ENCODE data around the gene AKAP9.

The AKAP9 gene

DNA sequence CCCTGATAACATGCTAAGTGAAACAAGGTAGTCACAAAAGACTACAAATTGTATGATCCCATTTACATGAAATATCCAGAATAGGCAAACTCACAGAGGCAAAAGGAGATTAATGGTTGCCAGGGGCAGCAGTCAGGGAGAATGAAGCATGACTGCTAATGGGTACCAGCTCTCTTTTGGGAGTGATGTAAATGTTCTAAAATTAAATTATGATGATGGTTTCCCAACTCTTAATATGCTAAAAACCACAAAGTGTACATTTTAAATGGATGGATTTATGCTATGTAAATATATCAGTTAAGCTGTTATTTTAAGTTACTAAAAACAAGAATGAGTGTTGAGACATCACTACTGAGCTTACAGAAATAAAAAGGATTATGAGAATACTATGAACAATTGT, 181.0 kb downstream of the AKAP9 start:
- no peak for DNase-seq (ENCODE audit: low read depth)
- no peak overlapping the region for H3K4me3 ChIP-seq (ENCODE audit: low read depth, low read length)
- TF ChIP-seq, protein P1, sequence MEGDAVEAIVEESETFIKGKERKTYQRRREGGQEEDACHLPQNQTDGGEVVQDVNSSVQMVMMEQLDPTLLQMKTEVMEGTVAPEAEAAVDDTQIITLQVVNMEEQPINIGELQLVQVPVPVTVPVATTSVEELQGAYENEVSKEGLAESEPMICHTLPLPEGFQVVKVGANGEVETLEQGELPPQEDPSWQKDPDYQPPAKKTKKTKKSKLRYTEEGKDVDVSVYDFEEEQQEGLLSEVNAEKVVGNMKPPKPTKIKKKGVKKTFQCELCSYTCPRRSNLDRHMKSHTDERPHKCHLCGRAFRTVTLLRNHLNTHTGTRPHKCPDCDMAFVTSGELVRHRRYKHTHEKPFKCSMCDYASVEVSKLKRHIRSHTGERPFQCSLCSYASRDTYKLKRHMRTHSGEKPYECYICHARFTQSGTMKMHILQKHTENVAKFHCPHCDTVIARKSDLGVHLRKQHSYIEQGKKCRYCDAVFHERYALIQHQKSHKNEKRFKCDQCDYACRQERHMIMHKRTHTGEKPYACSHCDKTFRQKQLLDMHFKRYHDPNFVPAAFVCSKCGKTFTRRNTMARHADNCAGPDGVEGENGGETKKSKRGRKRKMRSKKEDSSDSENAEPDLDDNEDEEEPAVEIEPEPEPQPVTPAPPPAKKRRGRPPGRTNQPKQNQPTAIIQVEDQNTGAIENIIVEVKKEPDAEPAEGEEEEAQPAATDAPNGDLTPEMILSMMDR (IDR thresholded peaks at IDR 0.05; ENCODE audit: insufficient read depth, low read depth, low read length, missing control alignments) = no peak

DNA sequence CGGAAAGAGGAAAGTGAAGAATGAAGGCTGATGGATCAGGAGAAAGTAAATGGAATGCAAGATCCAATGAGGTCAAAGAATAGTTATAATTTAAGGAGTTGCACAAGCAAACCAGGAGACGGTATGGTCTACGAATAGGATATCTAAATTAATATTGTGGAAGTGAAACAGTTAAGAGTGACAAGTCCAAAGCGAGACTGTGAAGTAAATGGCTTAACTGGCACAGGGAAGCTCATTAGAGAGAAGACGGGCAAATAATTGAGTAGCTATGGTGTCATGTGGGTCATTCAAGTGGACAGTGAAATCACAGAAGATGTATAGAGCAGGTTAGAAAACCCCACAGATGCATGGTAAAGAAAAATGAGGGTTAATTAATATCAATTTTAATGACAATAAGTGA, 190.4 kb downstream of the AKAP9 start:
- TF ChIP-seq, protein P1 (IDR thresholded peaks at IDR 0.05; ENCODE audit: insufficient read depth, low read depth, low read length, missing control alignments) = no peak
- peak overlapping the region; percentile 90; the same call in 1 of the 2 replicates for H3K4me3 ChIP-seq (ENCODE audit: low read depth, low read length)
- peak; percentile 10 for DNase-seq (ENCODE audit: low read depth)

DNA sequence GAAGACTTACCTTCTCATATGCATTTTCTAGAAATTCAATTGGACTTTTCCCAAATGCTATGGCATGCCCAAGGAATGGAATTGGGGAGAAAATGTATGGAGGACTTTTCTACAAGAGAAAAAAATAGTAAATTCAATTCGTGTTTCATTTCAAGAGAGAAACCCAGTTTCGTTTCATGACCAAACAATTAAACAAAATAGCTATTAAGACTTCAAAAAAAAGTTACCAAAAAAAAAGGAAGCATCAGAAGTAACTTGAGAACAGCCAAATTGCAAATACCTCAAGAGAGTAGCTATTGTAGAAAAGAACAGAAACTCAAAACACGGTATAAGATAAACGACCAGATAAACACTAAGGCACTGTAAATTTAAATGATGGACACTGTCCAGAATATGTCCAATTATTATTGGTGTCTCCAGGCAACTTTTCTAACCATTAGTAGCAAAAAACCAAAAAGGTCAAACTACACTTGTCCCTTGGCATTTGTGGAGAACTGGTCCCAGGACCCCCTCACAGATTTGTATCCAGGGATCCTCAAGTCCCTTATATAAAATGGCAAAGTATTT, 191.2 kb downstream of the AKAP9 start:
- TF ChIP-seq, protein P1 (IDR thresholded peaks at IDR 0.05; ENCODE audit: insufficient read depth, low read depth, low read length, missing control alignments) = no peak
- peak; percentile 14 for DNase-seq (ENCODE audit: low read depth)
- H3K4me3 ChIP-seq (ENCODE audit: low read depth, low read length) = peak overlapping the region; percentile 90

DNA sequence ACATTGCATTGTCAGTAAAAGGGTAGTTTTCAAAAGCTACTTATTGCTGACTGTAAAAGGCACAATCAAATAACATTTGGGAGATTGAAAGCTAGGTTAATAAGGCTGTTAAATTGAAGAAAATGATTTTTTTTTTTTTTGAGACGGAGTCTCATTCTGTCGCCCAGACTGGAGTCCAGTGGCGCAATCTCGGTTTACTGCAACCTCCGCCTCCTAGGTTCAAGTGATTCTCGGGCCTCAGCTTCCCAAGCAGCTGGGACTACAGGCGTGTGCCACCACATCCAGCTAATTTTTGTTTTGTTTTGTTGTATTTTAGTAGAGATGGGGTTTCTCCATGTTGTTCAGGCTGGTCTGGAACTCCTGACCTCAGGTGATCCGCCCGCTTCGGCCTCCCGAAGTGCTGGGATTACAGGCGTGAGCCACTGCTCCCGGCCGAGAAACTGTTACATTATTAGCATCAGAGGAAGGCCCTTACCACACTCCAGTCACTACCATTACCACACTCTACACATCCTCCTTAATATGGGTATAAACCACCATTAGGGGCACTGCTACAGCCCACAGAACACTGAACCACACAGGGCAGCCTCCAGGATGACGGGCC, 192.6 kb downstream of the AKAP9 start:
- TF ChIP-seq, protein P1 (IDR thresholded peaks at IDR 0.05; ENCODE audit: insufficient read depth, low read depth, low read length, missing control alignments) = no peak
- DNase-seq (ENCODE audit: low read depth) = no peak
- peak overlapping the region; percentile 90 for H3K4me3 ChIP-seq (ENCODE audit: low read depth, low read length)

DNA sequence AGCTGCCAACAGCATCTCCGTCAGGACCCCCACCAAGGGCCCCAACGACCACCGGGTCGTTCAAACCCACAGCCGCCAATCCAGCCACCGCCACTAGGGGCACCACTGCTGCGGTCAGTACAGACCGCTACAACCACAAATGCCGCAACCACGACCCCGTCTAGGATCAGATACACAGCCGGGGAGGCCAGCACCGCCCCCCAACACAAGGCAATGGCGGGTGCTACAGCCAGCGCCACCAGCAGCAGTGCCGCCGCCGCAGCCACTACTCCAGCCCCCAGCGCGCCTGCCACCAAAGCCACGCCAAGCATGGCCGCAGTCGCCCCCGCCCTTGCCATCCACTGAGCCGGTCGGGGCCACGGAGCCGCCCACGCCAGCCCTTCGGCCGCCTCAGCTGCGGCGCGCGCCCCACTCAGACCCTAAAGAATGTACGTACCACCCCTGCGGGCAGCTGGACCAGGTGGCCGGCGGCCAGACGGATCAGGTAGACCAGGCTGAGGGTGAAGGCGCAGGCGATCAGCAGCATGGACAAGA, 193.1 kb downstream of the AKAP9 start:
- peak; percentile 66 for DNase-seq (ENCODE audit: low read depth)

DNA sequence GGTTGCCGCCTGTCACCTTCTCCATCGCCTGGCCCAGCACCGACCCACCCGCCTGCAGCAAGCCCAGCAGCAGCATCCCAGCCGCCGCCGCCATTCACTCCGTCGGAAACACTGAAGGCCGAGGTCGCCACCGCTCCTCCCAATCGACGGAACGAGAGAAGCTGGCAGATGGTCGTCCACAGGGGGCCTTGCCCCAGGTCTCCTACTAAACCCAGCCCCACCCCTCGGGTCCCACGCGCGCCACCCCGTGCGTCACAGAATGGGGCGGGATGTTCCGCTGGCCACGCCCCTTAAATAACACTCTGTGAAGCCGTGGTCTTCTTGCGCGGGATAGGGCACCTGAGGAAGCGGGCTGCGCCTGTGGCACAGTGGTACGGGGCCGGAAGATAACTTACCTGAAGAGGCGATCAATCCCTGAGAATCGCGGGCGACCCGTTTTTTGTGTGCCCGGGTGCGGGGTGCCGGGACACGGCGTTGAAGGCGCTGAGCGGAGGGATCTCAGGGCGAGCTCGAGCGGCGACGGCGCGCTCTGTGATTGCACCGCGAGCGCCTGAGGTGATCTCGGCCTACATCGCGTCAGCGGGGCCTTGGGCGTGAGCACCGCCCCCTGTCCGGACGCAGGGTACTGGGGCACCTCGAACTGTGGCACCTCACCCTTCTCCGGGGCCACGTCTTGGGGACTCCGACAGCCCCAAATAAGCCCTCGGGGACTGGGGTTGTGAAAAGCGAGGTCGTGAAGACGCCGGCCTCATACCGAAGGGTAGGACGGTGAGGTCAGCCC, 193.8 kb downstream of the AKAP9 start, which contains the start of gene CYP51A1:
TSS of gene CYP51A1 (minus strand) at position 207 of the 781 bp plus-strand sequence. CDS start at position 94, 113 bp downstream.
- TF ChIP-seq, protein P1 (IDR thresholded peaks at IDR 0.05; ENCODE audit: insufficient read depth, low read depth, low read length, missing control alignments) = no peak
- peak; percentile 96 for DNase-seq (ENCODE audit: low read depth)
- peak within 1 kb of the TSS; percentile 90 for H3K4me3 ChIP-seq (ENCODE audit: low read depth, low read length)

More for the DNA sequence above, 193.1 kb downstream of the AKAP9 start:
- TF ChIP-seq, protein P1 (IDR thresholded peaks at IDR 0.05; ENCODE audit: insufficient read depth, low read depth, low read length, missing control alignments) = peak; percentile 73
- peak overlapping the region; percentile 90 for H3K4me3 ChIP-seq (ENCODE audit: low read depth, low read length)

Measured in GM12865 (cell line).